ENCODE data around the gene RET.

The RET gene

GRCh38 chr10:43123361-43124093, 46.7 kb downstream of the RET start:
- DNase-seq, result no peak

GRCh38 chr10:43124094-43124521, 47.2 kb downstream of the RET start:
- DNase-seq, result no peak

- DNase-seq, result no peak
Observed at GRCh38 chr10:43124574-43125273, 47.9 kb downstream of the RET start.

- DNase-seq, result no peak
Observed at GRCh38 chr10:43125274-43125845, 48.5 kb downstream of the RET start.

GRCh38 chr10:43125881-43126731, 49.2 kb downstream of the RET start:
- no peak for DNase-seq

- peak; percentile 44 for DNase-seq
Observed at GRCh38 chr10:43126759-43127424, 50.0 kb downstream of the RET start.

- DNase-seq, result no peak
Observed at GRCh38 chr10:43127442-43127841, 50.6 kb downstream of the RET start.

- no peak for DNase-seq
Observed at GRCh38 chr10:43128331-43128730, 51.5 kb downstream of the RET start.

- peak; percentile 88 for DNase-seq
Observed at GRCh38 chr10:43128958-43129706, 52.3 kb downstream of the RET start.

GRCh38 chr10:43130770-43131171, 53.9 kb downstream of the RET start:
- no peak for DNase-seq

GRCh38 chr10:43131256-43131655, 54.4 kb downstream of the RET start:
- no peak for DNase-seq

GRCh38 chr10:43131906-43132305, 55.0 kb downstream of the RET start:
- no peak for DNase-seq

GRCh38 chr10:43132867-43133787, 56.3 kb downstream of the RET start:
- DNase-seq, result no peak

GRCh38 chr10:43134126-43134905, 57.4 kb downstream of the RET start:
- peak; percentile 30 for DNase-seq

- no peak for DNase-seq
Observed at GRCh38 chr10:43135064-43135463, 58.2 kb downstream of the RET start.

GRCh38 chr10:43135656-43136055, 58.8 kb downstream of the RET start:
- DNase-seq, result no peak

- no peak for DNase-seq
Observed at GRCh38 chr10:43136432-43136831, 59.6 kb downstream of the RET start.

GRCh38 chr10:43136995-43137716, 60.3 kb downstream of the RET start:
- DNase-seq, result no peak

- peak; percentile 48 for DNase-seq
Observed at GRCh38 chr10:43137717-43138020, 60.8 kb downstream of the RET start.

Data from activated CD4-positive, alpha-beta T cell treated with anti-CD3 and anti-CD28 coated beads, Interleukin-10, Interleukin-2, amounts not matched to agents 100 ng/mL and 50 ng/mL, durations not matched to agents 16 hours and 8 hours (primary cell).